RWPE1 (cell line): ENCODE data around the gene MYO1E.

Experiments
- CTCF ChIA-PET: fragments of 350-600 bp; sonication (Branson Sonifier 250); formaldehyde crosslinking; extraction: SDS; loops from one replicate; lab custom pipeline; 2021; lab: Yijun Ruan, JAX
- POLR2A ChIA-PET: fragments of 400-600 bp; formaldehyde crosslinking; extraction: SDS; loops from one replicate; lab custom pipeline; 2020; ENCODE audit warnings: antibody characterized with exemption; ENCODE audit not compliant: low non-redundant PET; lab: Yijun Ruan, JAX
- DNase-seq: peaks from one replicate; pipeline ENCODE4 v3.0.0; 2012; ENCODE audit warnings: low spot score
- H3K27ac ChIP-seq: fragments of 450-650 bp; 2 replicates; pipeline ENCODE4 v1.5.1; 2017
- TF ChIP-seq, protein P1 (sequence below): fragments of 450-650 bp; conservative IDR thresholded peaks from 2 replicates; pipeline ENCODE4 v1.5.1; 2017; ENCODE audit warnings: low read depth, mild to moderate bottlenecking

The MYO1E gene

DNA sequence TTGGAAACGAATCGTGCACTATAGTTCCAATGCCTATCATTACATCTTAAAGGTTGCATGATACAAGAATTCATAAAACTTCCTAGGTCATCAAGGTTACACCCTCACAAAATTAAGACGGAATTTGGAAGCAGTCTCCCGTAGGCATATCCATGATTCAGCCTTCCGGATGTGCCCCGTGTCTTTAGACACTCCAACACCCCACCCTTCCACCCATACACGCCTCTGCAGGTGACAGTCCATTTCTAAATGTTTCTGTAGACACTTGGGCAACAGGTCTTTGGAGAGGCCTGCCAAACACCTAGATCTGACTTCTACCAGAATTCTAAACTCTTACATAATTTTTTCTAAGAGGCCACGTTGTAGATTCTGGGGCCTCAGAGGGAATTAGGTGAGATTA lies 116.2 kb downstream of the MYO1E start:
- ChIA-PET CTCF (interaction anchor here (0.7 kb wide), 1 partner anchor 9 kb away, joined by 4 read pairs; no protein-coding TSS in a partner anchor), POLR2A (no interaction called here)
- no peak for DNase-seq
- TF ChIP-seq, protein P1, sequence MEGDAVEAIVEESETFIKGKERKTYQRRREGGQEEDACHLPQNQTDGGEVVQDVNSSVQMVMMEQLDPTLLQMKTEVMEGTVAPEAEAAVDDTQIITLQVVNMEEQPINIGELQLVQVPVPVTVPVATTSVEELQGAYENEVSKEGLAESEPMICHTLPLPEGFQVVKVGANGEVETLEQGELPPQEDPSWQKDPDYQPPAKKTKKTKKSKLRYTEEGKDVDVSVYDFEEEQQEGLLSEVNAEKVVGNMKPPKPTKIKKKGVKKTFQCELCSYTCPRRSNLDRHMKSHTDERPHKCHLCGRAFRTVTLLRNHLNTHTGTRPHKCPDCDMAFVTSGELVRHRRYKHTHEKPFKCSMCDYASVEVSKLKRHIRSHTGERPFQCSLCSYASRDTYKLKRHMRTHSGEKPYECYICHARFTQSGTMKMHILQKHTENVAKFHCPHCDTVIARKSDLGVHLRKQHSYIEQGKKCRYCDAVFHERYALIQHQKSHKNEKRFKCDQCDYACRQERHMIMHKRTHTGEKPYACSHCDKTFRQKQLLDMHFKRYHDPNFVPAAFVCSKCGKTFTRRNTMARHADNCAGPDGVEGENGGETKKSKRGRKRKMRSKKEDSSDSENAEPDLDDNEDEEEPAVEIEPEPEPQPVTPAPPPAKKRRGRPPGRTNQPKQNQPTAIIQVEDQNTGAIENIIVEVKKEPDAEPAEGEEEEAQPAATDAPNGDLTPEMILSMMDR = no peak
- no peak overlapping the region for H3K27ac ChIP-seq

DNA sequence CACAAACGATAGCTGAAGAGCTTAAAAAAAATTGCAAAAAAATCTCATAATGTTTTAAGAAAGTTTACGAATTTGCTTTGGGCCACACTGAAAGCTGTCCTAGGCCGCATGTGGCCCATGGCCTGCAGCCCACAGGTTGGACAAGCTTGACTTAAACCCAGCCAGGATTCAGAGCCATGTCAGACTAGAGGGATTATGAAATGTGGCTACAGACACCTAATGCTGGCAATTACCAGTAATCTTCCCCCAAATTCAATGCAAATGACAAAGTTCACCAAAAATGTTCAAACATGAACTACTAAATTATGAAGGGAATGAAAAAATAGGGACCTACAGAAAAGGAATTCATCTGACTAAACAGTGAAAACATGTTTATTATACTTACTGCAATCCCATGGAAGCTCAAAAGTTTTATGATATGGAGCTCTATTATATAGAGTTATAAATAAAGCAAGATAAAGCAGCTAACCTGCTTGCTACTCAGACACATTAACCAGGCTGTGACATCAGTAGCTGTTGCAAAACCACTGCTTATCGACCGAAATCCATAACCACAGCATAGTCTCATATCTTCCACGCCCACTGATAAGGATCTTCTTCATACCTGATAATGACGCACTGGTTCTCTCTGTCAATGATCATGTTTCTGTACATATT lies 116.9 kb downstream of the MYO1E start:
- ChIA-PET POLR2A (no interaction called here), CTCF (interaction anchor here (0.6 kb wide), 1 partner anchor 246 kb away, joined by 3 read pairs; no protein-coding TSS in a partner anchor)
- TF ChIP-seq, protein P1 = no peak
- no peak for DNase-seq
- no peak overlapping the region for H3K27ac ChIP-seq

DNA sequence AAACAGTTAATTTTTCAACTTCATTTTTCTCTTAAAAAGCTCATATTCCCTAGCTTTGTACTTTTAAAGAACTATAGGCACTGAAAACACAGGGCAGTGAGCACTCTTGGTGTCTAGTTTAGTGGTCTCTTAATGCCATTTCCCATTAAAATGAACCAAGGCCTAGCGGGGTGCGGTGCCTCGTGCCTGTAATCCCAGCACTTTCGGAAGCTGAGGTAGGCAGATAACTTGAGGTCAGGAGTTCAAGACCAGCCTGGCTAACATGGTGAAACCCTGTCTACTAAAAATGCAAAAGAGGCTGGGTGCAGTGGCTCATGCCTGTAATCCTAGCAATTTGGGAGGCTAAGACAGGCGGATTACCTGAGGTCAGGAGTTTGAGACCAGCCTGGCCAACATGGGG lies 120.5 kb downstream of the MYO1E start:
- POLR2A ChIA-PET = no interaction called here
- no peak for DNase-seq
- CTCF ChIA-PET = interaction anchor here (0.6 kb wide), 2 partner anchors 28 to 42 kb away, joined by 3 read pairs; no protein-coding TSS in a partner anchor
- TF ChIP-seq, protein P1 = no peak
- 0 out of 2 replicates have a peak overlapping the region, but pooled peaks have one; percentile 9 for H3K27ac ChIP-seq

DNA sequence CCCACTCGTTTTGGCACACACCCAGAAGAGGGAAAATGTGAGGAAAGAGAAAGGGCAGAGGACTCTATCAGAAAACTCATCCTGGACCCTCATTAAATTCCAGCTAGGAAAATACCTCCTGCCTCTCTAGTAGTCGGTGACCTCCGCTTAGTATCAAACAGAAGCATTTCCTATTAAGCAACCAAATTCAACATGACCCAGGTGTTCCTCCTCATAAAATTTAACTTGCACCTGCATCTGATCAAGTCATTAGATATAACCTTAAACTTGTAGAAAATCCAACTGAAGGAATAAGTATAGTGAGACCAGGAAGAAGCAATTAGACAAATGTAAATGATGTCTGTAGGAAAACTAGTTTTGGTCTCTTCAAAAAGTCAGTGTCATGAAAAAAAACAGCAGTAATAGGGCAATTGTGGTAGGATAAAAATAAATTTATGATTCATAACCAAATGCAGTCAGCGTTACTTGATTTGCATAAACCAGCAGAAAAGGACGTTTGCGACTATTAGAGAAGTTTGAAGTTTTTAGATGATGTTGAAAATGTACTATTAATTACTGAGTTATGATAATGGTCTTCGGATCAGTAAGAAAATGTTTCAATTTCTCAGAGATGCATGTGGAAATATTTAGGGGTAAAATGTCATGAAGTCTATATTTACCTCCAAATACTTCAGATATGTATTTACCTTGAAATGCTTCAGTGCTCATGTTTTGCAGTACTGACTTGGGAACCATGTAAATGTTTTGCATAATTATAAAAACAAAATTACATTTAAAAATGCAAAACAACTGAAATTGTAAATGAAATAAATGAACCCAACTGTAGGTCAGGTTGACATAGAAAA lies 121.4 kb downstream of the MYO1E start:
- CTCF ChIA-PET = interaction anchor here (0.6 kb wide), 1 partner anchor 29 kb away, joined by 3 read pairs; no protein-coding TSS in a partner anchor
- TF ChIP-seq, protein P1 = no peak
- no peak for DNase-seq
- H3K27ac ChIP-seq = peak overlapping the region; percentile 15
- POLR2A ChIA-PET = no interaction called here

DNA sequence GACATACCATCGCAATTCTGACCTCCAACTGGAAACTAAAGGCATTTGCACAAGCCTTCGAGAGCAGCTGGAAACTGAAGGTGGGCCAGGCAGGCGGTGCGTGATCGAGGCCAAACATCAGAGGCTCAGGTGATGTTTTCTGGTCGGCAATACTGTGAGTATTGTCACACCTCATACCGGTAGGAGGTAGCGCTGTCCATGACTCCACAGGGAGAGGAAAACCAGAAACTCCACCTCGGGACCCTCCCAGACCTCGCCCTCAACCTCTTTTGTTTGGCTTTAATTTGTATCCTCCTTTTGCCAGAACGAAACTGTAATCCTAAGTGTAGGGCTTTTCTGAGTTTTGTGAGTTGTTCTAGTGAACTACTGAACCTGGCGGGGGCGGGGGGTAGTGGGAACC lies 122.4 kb downstream of the MYO1E start:
- CTCF ChIA-PET = interaction anchor here (0.6 kb wide), 1 partner anchor 300 kb away, joined by 3 read pairs; no protein-coding TSS in a partner anchor
- no peak for DNase-seq
- peak overlapping the region; percentile 15 for H3K27ac ChIP-seq
- POLR2A ChIA-PET = no interaction called here
- TF ChIP-seq, protein P1 = no peak

DNA sequence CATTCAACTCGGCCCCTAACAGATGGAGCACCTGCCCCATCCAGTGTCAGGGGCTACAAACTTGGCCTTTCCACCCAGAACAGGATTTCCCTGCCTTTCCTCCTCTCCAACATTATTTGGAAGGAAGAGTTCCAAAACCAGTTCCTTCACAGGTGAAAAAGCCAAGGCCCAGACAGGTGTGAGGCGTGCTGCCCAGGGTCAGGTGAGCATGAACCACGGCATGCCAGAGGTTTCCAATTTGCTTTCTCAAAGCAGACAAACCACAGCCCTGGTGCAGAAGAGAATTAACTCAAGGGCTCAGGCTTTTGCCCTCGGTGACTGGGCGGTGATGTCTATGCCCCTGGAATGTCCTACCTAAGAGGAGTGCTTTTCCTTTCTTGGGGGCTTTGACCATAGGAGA lies 122.9 kb downstream of the MYO1E start:
- TF ChIP-seq, protein P1 = no peak
- H3K27ac ChIP-seq = peak overlapping the region; percentile 15
- POLR2A ChIA-PET = no interaction called here
- no peak for DNase-seq
- CTCF ChIA-PET = no interaction called here
